Endothelial cell of umbilical vein (primary cell): ENCODE measurements around the gene SYNPO2L. TPM values are rescaled to one million over a fixed set of nuclear protein-coding genes. Genes with fewer than 3 reads are reported as not detected.

Source experiments
- BruUV-seq: library from RNA; stranded (reverse); fragments of 400-500 nt; replicated peaks from 2 replicates; lab custom pipeline; 2021; lab: Mats Ljungman, UMichigan
- CTCF ChIA-PET: fragments of 300-600, 350-600 bp; sonication (Branson Sonifier 250); formaldehyde crosslinking; loops from one replicate; lab custom pipeline; 2021; ENCODE audit warnings: antibody characterized with exemption, inconsistent platforms; lab: Charles Lee
- POLR2A ChIA-PET: fragments of 300-600, 350-600 bp; sonication (Branson Sonifier 250); formaldehyde crosslinking; loops from one replicate; lab custom pipeline; 2021; ENCODE audit warnings: antibody characterized with exemption, inconsistent platforms; lab: Charles Lee
- DNase-seq: peaks from one replicate; pipeline ENCODE4 v3.0.0-alpha.2; 2011; ENCODE audit warnings: low read depth, low spot score
- FAIRE-seq: peaks from 2 replicates; lab custom pipeline; 2011; peaks lifted over from hg19 to GRCh38; lab: Jason Lieb, UNC
- H2AFZ ChIP-seq: 2 replicates; pipeline ENCODE4 v1.6.0; 2012; ENCODE audit warnings: low read depth, low read length, control low read depth, inconsistent platforms
- H3K27ac ChIP-seq: 2 replicates; pipeline ENCODE4 v1.5.1; 2011; ENCODE audit warnings: low read depth, mild to moderate bottlenecking, control low read depth, low read length, moderate library complexity; ENCODE audit not compliant: insufficient read depth
- H3K27me3 ChIP-seq, 2 experiments: 2 replicates each; pipeline versions ENCODE4 v1.6.0 to v1.6.1; 2011; ENCODE audit warnings: low read length in 2 of 2, mixed read lengths in 1 of 2; ENCODE audit not compliant: control insufficient read depth in 2 of 2, insufficient read depth in 2 of 2
- H3K36me3 ChIP-seq, 2 experiments: 2 replicates in 1 of 2; 3 replicates in 1 of 2; pipeline ENCODE4 v1.5.1; 2011; ENCODE audit warnings: low read length in 2 of 2, mild to moderate bottlenecking in 1 of 2, moderate library complexity in 1 of 2; ENCODE audit not compliant: control insufficient read depth in 2 of 2, insufficient read depth in 2 of 2; ENCODE audit errors: extremely low read depth in 1 of 2
- H3K4me1 ChIP-seq: 3 replicates; pipeline ENCODE4 v1.5.1; 2011; ENCODE audit warnings: mild to moderate bottlenecking, low read length; ENCODE audit not compliant: control insufficient read depth, insufficient read depth; ENCODE audit errors: extremely low read depth
- H3K4me2 ChIP-seq: 2 replicates; pipeline ENCODE4 v1.6.1; 2011; ENCODE audit warnings: low read length, control low read depth, mixed read lengths; ENCODE audit not compliant: insufficient read depth
- H3K4me3 ChIP-seq, 3 experiments: fragments of 200-600 bp in 1 of 3; sonication (generic), shearing (Covaris generic) in 1 of 3; replicated peaks in 1 of 3; 2 replicates each; pipeline ENCODE4 v1.5.1; 2011 to 2016; ENCODE audit warnings: control low read depth in 3 of 3, low read length in 3 of 3, mild to moderate bottlenecking in 2 of 3, inconsistent platforms in 1 of 3, low read depth in 1 of 3, moderate library complexity in 1 of 3; ENCODE audit not compliant: insufficient read depth in 1 of 3
- H3K79me2 ChIP-seq: 2 replicates; pipeline ENCODE4 v1.6.0; 2012; ENCODE audit warnings: low read length, inconsistent platforms; ENCODE audit not compliant: control insufficient read depth, insufficient read depth
- H3K9ac ChIP-seq: replicated peaks from 2 replicates; pipeline ENCODE3; 2011; ENCODE audit warnings: low read length, control low read depth; ENCODE audit not compliant: insufficient read depth; ENCODE audit errors: extremely low read depth
- H3K9me1 ChIP-seq: replicated peaks from 3 replicates; pipeline ENCODE4 v1.6.0; 2011; ENCODE audit warnings: mild to moderate bottlenecking, low read length; ENCODE audit not compliant: control insufficient read depth, insufficient read depth; ENCODE audit errors: extremely low read depth
- H3K9me3 ChIP-seq: replicated peaks from 2 replicates; pipeline ENCODE4 v1.5.1; 2012; ENCODE audit warnings: low read length, inconsistent platforms; ENCODE audit not compliant: control insufficient read depth, insufficient read depth
- H4K20me1 ChIP-seq: replicated peaks from 2 replicates; pipeline ENCODE3; 2011; ENCODE audit warnings: mild to moderate bottlenecking, low read length; ENCODE audit not compliant: control insufficient read depth, insufficient read depth; ENCODE audit errors: extremely low read depth
- EZH2 ChIP-seq: IDR thresholded peaks from 2 replicates; pipeline ENCODE4 v1.6.1; 2012; ENCODE audit warnings: borderline replicate concordance, low read depth, mild to moderate bottlenecking, moderate library complexity, low read length, inconsistent platforms; ENCODE audit not compliant: severe bottlenecking
- FOS ChIP-seq: IDR thresholded peaks from 2 replicates; pipeline ENCODE4 v1.6.1; 2011; ENCODE audit warnings: mild to moderate bottlenecking, low read length, moderate library complexity, borderline replicate concordance; ENCODE audit not compliant: insufficient read depth
- GATA2 ChIP-seq: IDR thresholded peaks from 2 replicates; pipeline ENCODE4 v1.7.0; 2011; ENCODE audit warnings: low read depth, mild to moderate bottlenecking, moderate library complexity, mixed read lengths, low read length; ENCODE audit not compliant: insufficient read length, insufficient read depth
- JUN ChIP-seq: IDR thresholded peaks from 2 replicates; pipeline ENCODE4 v1.6.1; 2011; ENCODE audit warnings: borderline replicate concordance, low read depth; ENCODE audit not compliant: insufficient read length, insufficient read depth
- MYC ChIP-seq: IDR thresholded peaks from one replicate; pipeline ENCODE4 v1.6.1; 2011; ENCODE audit warnings: mild to moderate bottlenecking, low read depth, low read length
- POLR2A ChIP-seq: IDR thresholded peaks from 2 replicates; pipeline ENCODE4 v1.6.1; 2012; ENCODE audit warnings: low read depth, mild to moderate bottlenecking, control low read depth, low read length
- POLR2AphosphoS5 ChIP-seq: IDR thresholded peaks from 2 replicates; pipeline ENCODE4 v1.6.1; 2012; ENCODE audit warnings: low read depth, mild to moderate bottlenecking, control low read depth, low read length, moderate library complexity; ENCODE audit not compliant: insufficient read depth
- dilution Hi-C: fragments of 300-500 bp; cut with MboI; formaldehyde crosslinking; loops from one replicate; pipeline ENCODE4 v1.15.0; 2019; ENCODE audit warnings: low sequenced_read_pairs; ENCODE audit not compliant: extremely low pct_ligation_motif_present
- intact Hi-C: fragments of 100-400 bp; cut with micrococcal nuclease; formaldehyde crosslinking; loops from one replicate; pipeline ENCODE4 v1.10.0; 2022
- polyA plus RNA-seq, 4 experiments: library from polyadenylated mRNA; depleted of rRNA in 3 of 4; stranded (reverse) in 3 of 4; unstranded in 1 of 4; fragments of >200 nt; gene quantifications; 2 replicates each; pipeline versions ENCODE4 v1.2.1 to v1.2.3, GENCODE V29; 2011 to 2012; ENCODE audit warnings: missing spikeins in 1 of 4
- total RNA-seq: library from RNA; stranded (reverse); gene quantifications from 2 replicates; pipeline ENCODE4 v1.2.3, GENCODE V29; 2021
- TF ChIP-seq, protein P1 (sequence below): IDR thresholded peaks from 2 replicates; pipeline ENCODE4 v1.6.1; 2011; ENCODE audit not compliant: insufficient read depth, insufficient read length
- TF ChIP-seq, protein P2 (sequence below), 2 donors: IDR thresholded peaks; 1 replicate in 1 of 2; 2 replicates in 1 of 2; pipeline ENCODE4 v1.5.1; 2011; ENCODE audit warnings: low read length in 2 of 2, mild to moderate bottlenecking in 2 of 2, moderate library complexity in 2 of 2, control low read depth in 1 of 2, inconsistent platforms in 1 of 2, low read depth in 1 of 2; ENCODE audit not compliant: insufficient read depth in 1 of 2; ENCODE audit errors: extremely low read depth in 1 of 2

The SYNPO2L gene
- total and polyA plus RNA-seq, 2 donors (not counting 3 experiments of a cell fraction or from before 2014, with no cell fraction given): not detected

DNA sequence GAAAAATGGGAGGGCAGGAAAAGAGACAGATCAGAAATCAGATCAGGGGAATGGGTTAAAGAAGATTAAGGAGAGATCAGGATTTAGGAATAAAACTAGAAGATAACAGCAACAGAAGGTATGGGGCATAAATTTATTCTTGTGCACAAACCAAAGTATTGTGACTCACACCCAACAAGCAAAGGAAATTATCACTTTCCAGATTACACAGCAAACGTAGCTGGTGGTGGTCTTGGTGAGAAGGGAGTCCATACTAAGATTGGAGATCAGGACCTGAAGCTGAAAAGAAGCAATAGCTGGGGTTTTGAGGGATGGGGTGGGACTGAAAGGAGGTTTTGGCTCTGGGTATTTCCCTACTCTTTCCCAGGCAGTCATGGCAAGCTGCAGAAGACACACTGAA, 11.1 kb downstream of the SYNPO2L start:
- Histone ChIP-seq H4K20me1 (no peaks in the 10 kb centered on the region), H3K9me3 (no peaks in the 10 kb centered on the region), H3K4me1 (peaks cover 2% of the 10 kb centered on the region), H3K4me3 (no peak overlapping the region), H3K27me3 (peaks cover 4 to 16% of the 10 kb centered on the region in 2 experiments), H3K9me1 (no peaks in the 10 kb centered on the region), H3K79me2 (no peaks in the 10 kb centered on the region), H3K9ac (no peak overlapping the region), H3K4me2 (no peak overlapping the region), H3K27ac (no peak overlapping the region), H3K36me3 (no peaks in the 10 kb centered on the region), H2AFZ (no peak overlapping the region)
- CTCF ChIA-PET: interaction anchor here (1.1 to 6.5 kb wide), 11 partner anchors 14 to 381 kb away, joined by 3 to 127 read pairs (median 6); partner anchors contain the start of gene PPP3CB
- intact Hi-C loops (loop anchor here (1.0 kb wide), 2 partner anchors 115 to 380 kb away; no protein-coding TSS in a partner anchor), dilution Hi-C loops (no loop called here)
- FAIRE-seq (no peak), DNase-seq (no peak)
- no TSS peak for BruUV-seq
- TF ChIP-seq JUN: no peak
- TF ChIP-seq, protein P1, sequence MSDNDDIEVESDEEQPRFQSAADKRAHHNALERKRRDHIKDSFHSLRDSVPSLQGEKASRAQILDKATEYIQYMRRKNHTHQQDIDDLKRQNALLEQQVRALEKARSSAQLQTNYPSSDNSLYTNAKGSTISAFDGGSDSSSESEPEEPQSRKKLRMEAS: no peak
- TF ChIP-seq EZH2: no peak
- TF ChIP-seq, protein P2, sequence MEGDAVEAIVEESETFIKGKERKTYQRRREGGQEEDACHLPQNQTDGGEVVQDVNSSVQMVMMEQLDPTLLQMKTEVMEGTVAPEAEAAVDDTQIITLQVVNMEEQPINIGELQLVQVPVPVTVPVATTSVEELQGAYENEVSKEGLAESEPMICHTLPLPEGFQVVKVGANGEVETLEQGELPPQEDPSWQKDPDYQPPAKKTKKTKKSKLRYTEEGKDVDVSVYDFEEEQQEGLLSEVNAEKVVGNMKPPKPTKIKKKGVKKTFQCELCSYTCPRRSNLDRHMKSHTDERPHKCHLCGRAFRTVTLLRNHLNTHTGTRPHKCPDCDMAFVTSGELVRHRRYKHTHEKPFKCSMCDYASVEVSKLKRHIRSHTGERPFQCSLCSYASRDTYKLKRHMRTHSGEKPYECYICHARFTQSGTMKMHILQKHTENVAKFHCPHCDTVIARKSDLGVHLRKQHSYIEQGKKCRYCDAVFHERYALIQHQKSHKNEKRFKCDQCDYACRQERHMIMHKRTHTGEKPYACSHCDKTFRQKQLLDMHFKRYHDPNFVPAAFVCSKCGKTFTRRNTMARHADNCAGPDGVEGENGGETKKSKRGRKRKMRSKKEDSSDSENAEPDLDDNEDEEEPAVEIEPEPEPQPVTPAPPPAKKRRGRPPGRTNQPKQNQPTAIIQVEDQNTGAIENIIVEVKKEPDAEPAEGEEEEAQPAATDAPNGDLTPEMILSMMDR (IDR thresholded peaks at IDR 0.05; ENCODE audit: extremely low read depth in 1 of 2, insufficient read depth in 1 of 2, low read depth in 1 of 2, low read length in 2 of 2): no peak
- TF ChIP-seq POLR2A: no peak
- no peak for TF ChIP-seq FOS
- no peak for TF ChIP-seq POLR2AphosphoS5
- TF ChIP-seq MYC: no peak
- no peak for TF ChIP-seq GATA2
- POLR2A ChIA-PET: no interaction called here
